NCI-H345 (cell line): Measurements from ENCODE around the gene TCF4.

Source experiments
- DNase-seq: peaks from one replicate; lab custom pipeline; 2025; lab: John Stamatoyannopoulos, UW

The TCF4 gene

GRCh38 chr18:55234366-55235093 lies 353.5 kb downstream of the TCF4 start:
- peak; percentile 82 for DNase-seq

GRCh38 chr18:55233857-55234256 lies 354.1 kb downstream of the TCF4 start:
- no peak for DNase-seq

- no peak for DNase-seq
Observed at GRCh38 chr18:55232506-55232905, 355.5 kb downstream of the TCF4 start.

- DNase-seq: no peak
Observed at GRCh38 chr18:55229682-55230081, 358.3 kb downstream of the TCF4 start.

- DNase-seq: no peak
Observed at GRCh38 chr18:55228707-55229106, 359.3 kb downstream of the TCF4 start.

- no peak for DNase-seq
Observed at GRCh38 chr18:55228191-55228590, 359.8 kb downstream of the TCF4 start.

- DNase-seq: no peak
Observed at GRCh38 chr18:55227771-55228170, 360.2 kb downstream of the TCF4 start.

- DNase-seq: no peak
Observed at GRCh38 chr18:55226044-55226443, 361.9 kb downstream of the TCF4 start.

- DNase-seq: no peak
Observed at GRCh38 chr18:55224086-55224625, 363.8 kb downstream of the TCF4 start.

- no peak for DNase-seq
Observed at GRCh38 chr18:55221622-55222021, 366.4 kb downstream of the TCF4 start.

- DNase-seq: no peak
Observed at GRCh38 chr18:55220523-55220922, 367.5 kb downstream of the TCF4 start.

- DNase-seq: no peak
Observed at GRCh38 chr18:55219823-55220222, 368.2 kb downstream of the TCF4 start.

GRCh38 chr18:55219059-55219458 lies 368.9 kb downstream of the TCF4 start:
- DNase-seq: no peak

GRCh38 chr18:55214969-55215368 lies 373.0 kb downstream of the TCF4 start:
- DNase-seq: no peak

GRCh38 chr18:55214534-55214933 lies 373.5 kb downstream of the TCF4 start:
- DNase-seq: no peak

- no peak for DNase-seq
Observed at GRCh38 chr18:55213586-55213985, 374.4 kb downstream of the TCF4 start.

GRCh38 chr18:55206927-55207326 lies 381.1 kb downstream of the TCF4 start:
- no peak for DNase-seq

GRCh38 chr18:55202232-55202917 lies 385.6 kb downstream of the TCF4 start:
- DNase-seq: no peak

GRCh38 chr18:55199291-55199963 lies 388.6 kb downstream of the TCF4 start:
- no peak for DNase-seq

- no peak for DNase-seq
Observed at GRCh38 chr18:55195863-55196262, 392.1 kb downstream of the TCF4 start.

- DNase-seq: no peak
Observed at GRCh38 chr18:55189972-55190371, 398.0 kb downstream of the TCF4 start.

- DNase-seq: no peak
Observed at GRCh38 chr18:55186588-55186987, 401.4 kb downstream of the TCF4 start.

- DNase-seq: no peak
Observed at GRCh38 chr18:55185391-55185790, 402.6 kb downstream of the TCF4 start.
